HG02938 (cell line): ENCODE results near the gene TRABD.

ENCODE experiments used
- ATAC-seq: cut with Tn5 transposase; IDR thresholded peaks from one replicate; pipeline ENCODE4 v1.9.1; 2021; ENCODE audit warnings: mild to moderate bottlenecking, moderate library complexity; ENCODE audit not compliant: unreplicated experiment

The TRABD gene

DNA sequence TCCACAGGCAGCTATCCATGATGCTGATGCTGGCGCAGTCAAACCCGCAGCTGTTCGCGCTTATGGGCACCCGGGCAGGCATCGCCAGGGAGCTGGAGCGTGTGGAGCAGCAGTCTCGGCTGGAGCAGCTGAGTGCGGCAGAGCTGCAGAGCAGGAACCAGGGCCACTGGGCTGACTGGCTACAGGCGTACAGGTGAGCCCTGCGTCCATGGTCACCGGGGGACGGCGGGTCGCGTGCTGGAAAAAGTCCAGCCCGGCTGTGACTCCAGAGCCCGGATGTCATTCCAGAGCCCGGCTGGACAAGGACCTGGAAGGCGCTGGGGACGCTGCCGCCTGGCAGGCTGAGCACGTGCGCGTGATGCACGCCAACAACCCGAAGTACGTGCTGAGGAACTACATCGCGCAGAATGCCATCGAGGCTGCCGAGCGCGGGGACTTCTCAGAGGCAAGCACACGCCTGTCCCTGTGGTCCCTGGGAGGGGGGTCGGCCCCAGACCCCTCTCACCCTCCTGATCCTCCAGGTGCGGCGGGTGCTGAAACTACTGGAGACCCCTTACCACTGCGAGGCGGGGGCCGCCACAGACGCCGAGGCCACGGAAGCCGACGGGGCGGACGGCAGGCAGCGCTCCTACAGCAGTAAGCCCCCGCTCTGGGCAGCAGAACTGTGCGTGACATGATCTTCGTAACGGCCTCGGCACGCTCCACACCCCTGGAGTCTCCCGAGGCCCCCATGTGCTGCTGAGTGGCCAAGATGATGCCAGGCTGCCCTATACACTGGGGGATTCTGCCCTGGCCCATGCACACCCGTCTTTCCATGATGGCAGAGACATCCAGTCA is 31.2 kb downstream of the TRABD start:
- ATAC-seq: no peak

DNA sequence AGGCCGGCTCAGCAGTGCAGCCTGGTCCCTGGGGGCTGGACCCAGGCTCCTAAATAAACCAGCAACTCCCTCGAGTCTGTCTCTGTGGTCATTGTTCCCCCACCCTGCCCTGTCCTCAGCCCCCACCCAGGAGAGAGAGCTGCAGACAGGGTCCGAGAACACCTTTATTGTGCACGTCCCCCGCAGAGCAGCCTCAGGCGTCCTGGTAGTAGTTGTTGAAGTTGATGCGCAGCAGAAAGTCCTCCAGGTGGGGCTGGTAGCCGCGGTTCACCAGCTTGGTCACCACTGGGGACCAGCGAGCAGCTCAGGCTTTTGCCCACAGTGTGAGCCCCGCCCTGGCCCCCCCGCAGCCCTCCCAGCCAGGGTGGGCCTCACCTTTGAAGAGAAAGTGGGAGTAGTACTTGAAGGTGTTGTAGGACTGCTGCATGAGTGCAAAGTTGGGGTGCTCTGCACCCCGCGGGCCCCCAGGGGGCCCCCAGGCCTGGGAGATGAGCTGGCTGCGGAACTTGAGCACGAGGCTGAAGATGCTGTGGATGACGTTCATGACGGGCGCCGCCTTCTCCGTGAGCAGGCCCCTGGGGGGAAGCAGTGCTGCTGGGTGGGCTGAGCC is 31.9 kb downstream of the TRABD start:
- no peak for ATAC-seq

DNA sequence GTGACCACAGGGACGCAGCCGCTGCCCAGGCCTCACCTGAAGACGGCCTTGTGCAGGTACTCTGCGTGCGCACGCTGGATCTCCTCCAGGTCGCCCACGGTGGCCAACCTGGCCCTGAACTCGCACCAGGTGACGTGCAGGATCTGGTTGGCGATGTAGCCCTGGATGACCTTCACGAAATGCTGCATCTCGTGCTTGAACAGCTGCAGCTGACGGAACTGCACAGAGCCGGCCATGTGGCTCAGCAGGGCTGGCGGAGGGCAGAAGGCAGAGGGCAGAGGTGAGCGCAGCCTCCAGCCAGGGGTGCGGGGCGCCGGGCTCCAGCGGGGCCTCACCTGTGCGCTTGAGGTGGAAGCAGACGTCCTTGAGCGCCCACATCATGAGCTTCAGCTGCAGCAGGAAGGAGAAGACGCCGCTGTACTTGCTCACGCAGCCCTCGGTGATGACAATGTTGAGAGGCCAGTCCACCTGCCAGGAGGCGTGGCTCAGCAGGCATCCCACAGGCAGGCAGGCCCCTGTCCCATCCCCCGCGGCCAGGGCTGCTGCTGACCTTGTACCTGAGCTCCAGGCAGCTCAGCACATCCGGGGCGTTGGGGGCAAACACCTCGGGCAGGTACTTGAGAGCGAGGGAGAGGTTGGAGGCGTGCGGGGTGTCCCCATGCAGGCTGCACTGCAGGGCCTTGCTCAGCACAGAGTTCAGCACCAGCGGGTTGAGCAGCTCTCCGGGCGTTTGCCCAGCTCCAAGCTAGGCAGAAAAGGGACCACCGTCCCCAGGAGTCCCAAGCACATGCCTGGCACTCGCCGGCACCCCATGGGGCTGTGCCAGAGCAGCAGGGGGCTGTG is 32.7 kb downstream of the TRABD start:
- no peak for ATAC-seq

DNA sequence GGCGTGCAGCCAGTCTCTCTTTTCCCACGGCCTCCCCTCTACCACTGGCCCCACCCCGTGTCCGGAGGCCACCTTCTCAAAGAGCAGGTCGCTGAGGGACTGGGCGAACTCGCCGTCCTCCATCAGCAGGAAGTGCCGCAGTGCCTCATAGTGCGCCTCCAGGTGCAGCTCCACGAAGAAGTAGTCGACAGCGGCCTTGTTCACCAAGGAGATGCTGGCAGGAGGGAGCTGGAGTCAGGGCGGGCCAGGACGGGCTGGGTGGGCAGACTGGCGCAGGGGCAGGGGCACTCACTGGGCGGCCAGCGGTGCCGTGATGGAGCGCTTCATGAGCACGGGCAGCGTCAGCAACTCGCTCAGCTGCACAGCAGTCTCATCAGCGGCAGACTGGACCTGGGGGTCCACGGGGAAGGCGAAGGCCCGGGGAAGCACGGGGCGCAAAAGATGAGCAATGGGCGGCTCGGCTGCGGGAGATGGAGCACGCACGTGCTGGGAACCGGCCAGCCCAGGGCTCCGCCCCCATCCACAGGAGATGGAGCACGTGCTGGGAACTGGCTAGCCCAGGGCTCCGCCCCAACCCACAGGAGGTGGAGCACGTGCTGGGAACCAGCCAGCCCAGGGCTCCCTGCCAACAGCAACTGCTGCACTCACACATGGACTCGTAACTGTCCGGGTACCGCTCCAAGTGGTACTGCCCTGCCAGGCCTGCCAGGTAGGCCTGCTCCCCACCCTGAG is 33.4 kb downstream of the TRABD start:
- no peak for ATAC-seq

DNA sequence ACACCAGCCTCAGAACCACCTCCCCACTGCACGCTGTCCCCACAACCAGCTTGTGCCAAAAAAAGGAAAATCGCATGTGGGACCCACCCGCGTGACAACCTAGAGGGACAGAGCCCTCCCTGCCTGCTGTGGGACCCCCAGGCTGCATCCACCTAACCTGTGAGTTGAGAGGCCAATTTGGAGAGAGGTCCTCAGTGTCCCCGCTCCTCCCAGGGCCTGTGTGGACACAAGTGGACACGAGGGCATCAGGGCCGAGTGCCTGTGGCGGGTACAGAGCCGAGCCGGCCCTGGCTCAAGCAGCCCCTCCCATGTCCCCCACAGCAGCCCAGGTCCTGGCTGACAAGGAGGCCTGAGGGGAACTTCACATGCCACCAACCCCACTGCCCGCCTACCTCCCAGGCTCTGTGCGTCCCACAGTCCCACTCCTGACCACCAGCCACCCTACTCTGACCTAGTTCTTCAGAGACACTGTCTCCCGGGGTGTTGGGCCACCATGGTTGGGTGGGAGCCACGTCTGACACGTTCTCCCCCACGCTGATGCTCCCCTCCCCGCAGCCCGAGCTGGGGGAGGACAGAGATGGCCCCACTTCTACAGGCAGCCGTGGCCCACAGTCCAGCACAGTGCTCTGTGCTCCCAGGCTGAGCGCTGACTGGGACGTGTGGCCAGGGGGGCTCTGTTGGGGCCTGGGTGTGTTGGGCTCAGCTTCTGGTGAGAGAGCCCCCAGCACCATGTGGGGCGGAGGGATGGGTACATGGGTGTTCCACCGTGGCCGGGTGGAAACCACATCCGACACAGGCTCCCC is 34.3 kb downstream of the TRABD start:
- no peak for ATAC-seq

DNA sequence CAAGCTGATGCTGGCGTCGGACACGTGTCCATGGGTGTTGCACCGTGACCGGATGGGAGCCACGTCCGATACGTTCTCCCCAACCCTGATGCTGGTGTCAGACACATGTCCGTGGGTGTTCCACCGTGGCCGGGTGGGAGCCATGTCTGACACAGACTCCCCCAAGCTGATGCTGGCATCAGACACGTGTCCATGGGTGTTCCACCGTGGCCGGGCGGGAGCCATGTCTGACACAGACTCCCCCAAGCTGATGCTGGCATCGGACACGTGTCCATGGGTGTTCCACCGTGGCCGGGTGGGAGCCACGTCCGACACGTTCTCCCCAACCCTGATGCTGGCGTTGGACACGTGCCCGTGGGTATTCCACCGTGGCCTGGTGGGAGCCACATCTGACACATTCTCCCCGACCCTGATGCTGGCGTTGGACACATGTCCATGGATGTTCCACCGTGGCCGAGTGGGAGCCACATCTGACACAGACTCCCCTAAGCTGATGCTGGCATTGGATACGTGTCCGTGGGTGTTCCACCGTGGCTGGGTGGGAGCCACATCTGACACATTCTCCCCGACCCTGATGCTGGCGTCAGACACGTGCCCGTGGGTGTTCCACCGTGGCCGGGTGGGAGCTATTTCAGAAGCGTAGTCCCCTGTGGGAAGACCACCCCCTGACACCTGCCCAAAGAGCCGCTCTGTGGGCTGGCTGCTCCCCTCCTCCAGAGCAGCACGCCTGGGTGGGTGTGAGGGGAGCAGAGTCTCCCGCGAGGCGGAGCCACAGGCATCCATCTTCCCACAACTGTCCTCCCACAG is 35.1 kb downstream of the TRABD start:
- no peak for ATAC-seq

DNA sequence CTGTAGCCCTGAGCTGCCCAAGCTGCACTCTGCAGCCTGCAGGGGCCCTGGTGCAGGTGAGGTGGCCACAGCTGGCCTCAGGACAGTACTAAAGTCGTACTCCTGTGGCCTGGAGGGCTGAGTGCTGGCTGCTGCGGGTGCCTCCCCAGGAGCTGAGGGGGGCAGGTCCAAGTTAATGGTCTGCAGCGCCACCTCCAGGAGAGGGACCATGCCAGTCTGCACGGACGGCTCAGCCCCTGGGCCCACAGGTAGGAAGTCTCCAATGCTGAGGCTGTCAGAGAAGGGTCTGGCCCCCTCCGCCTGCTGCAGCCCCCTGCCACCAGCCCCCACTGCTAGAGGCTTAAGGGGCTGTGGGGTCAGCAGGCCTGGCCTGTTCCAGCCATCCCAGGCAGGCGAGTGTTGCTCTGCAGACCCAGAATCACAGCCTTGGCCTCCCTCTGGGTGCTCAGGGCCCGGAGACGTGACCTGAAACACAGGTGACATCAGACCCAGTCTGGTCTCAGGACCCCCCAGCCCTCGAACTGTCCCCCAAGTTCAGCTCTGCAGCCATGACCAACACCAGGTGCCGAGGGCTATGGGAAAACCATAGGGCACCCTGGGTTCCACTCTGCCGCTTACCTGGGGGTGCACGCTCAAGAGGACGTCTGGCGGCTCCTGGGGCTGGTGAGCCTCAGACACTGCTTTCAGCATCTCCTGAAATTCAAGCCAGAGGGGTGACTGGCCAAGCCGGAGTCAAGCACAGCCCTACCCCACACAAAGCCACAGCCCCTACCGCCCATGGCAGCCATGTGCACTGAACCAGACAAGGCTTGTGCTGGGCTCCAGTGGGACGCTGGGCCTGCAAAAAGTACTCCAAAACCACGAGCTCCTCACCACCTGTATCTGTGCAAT is 35.9 kb downstream of the TRABD start:
- ATAC-seq: no peak

DNA sequence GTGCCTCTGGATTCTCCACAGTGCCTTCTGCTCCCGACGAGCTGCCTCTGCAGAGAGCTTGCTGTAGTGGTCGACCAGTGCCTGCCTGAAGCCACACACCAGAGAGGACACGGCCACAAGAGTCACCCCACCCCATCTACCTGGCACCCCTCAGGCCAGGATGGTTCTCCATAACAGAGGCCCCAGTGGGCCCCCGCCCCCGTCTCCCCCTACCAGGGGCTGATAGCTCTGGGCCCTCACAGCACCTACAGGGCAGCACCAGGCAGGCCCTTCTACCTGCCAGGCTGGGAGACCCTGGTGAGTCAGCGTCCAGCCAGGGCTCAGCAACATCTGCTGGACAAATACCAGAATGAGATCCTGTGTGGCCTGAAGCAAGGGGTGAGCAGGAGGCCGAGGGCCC is 36.8 kb downstream of the TRABD start:
- ATAC-seq: no peak

DNA sequence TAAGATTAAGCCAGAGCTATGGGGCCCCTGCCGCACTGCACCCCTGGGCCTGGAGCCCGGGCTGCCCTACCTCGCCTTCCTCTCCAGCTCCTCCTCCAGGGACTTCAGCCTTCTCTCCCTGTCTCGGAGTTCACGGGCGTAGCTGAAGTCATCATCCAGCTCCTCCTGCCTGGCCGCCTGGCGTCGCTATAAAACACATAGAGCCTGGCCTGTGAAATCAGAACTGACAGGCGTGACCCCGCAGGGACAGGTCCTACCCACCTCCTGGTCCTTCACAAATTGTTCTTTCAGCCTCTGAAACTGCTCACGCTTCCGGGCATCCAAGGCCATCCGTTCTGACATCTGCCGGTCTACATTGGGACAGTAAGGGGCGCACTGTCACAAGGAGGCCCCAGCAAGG is 38.4 kb downstream of the TRABD start:
- no peak for ATAC-seq

DNA sequence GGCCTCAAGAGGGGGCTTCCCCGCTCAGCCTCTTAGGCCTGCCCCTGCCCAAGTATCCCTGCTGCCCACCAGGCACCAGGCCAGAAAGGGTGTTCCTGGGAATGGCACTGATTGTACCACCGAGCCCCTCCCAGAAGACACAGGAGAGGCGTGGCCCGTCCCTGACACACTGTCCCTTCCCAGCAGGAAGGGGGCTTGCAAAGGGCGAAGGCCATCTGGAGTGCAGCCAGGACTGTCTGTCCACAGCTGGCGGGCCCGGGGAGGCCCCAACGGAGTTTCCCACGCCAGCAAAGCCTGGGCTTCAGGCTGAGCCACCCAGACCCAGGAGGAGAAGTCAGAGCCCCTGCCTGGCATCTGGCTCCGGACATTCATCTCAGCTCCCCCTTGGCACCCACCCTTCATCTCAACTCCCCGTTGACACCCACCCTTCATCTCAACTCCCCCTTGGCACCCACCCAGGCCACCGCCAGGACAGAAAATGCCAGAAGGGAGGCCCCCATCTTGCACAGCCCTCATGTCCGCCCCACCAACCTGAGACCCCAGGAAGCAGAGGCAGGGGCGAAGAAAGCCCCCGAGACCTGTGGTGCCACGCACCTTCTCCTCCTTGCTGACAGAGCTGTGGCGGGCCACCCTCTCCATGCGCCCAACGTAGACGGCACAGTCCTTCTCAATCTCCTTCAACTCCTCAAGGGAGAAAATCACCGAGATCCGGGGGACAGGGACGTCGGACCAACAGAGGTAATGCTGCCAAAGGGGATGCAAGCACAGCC is 39.7 kb downstream of the TRABD start:
- ATAC-seq: no peak

DNA sequence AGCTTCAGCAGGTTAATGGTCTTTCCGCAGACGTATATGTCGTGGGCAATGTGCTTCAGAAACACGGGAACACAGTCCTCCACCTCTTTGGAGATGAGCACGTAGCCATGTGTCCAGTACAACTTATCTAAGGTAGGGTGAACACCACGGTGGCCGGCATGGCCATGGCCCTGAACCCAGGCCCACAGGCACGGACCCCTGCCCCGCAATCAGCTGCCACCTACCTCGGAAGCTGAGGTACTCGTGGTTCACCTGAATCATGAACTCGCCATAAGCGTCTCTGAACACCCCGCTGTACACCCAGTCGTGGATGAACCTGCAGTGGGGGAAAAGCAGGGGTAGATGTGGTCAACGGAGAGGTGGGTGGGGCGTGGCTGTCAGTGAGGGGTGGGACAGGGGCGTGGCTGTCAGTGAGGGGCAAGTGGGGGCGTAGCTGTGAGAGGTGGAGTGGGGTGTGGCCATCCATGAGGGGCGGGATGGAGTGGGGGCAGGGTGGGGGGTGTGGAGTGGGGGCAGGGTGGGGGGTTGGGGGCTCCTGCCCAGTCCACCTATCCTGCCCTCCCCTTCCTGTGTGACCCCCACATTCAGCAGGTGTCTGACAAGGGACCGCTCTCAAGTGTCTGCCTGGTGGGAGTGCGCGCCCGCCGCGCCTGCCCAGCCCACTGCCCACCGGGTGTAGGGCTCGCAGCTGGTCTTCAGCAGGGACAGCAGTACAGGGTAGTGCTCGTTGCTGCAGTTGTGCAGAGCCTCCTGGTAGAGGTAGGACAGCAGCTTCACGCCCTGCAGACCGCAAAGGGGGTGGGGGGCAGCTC is 40.6 kb downstream of the TRABD start:
- no peak for ATAC-seq

DNA sequence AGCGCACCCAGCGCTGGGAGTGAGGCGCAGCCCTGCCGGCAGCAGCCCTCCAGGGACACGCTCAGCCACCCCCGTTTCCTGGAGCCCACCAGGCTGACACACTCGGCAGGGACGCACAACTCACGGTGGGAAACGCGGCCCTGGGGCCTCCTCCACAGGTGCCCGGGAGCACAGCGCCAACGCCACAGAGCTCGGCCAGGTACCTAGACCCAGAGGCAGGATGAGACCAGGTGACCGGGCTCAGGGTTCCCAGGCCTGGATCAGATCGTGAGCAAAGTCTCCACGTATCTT is 41.1 kb downstream of the TRABD start:
- ATAC-seq: no peak

DNA sequence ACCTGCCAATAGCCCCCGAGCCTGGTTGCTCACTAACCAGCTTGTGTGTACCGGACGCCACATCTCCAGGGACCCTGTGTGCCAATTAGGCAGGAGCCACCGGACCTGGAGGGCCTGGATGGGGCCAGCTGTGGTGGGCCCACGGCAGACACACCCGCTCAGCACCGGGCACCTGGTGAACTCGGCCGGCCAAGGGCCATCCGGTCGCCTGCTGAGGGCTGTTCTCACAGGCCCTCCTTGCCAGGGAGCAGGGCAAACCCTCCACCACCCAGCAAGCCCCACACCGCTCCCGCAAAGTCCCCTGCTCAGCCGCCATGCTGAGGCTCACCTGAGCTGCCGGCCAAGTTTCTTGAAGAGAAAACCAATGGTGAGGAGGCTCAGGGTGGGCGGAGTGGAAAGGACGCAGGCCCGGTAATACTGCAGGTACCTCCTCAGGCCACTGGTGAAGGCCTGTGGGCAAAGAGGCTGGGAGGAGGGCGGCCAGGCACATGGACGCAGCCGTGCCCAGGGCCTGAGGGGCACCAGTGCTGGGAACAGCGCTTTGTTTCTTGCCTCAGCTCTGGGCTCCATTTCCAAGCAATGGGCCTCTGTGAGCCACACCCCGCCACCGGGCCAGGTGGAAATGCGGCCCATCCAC is 42.0 kb downstream of the TRABD start:
- no peak for ATAC-seq

DNA sequence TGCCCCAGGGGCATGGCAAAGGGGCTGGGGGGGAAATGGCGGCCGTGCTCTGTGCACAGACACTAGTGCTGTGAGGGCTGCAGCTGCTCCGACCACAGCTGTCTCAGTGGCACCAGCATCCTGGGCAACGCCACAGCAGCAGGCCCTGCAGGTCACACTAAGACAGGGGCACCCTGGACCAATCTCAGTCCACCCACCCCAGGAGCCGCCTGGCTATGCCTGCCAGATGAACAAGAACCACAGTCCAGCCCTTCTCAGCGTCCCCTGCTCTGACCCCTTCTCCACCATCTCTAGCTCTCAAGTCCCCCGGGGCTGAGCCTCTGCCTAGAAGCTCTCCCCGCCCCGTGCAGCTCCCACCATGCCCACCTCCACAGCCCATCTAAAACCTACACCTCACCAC is 42.7 kb downstream of the TRABD start:
- no peak for ATAC-seq

DNA sequence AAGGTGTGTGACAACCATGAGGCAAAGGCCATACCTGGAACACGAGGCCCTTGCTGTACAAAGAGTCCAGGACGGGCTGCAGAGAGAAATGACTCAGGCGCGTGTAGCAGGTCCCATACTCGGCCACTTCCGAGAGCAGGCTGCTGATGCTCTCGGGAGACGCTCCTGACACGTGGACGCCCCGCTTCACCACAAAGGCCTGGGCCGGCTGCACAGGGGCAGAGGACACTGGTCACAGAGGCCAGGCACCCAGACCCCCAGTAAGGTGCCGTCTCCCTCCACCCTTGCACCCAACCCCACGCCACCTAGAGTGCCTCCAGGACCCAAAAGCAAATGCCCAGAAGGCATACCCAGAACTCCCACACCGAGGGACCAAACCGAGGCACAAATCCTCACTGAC is 43.7 kb downstream of the TRABD start:
- ATAC-seq: no peak

DNA sequence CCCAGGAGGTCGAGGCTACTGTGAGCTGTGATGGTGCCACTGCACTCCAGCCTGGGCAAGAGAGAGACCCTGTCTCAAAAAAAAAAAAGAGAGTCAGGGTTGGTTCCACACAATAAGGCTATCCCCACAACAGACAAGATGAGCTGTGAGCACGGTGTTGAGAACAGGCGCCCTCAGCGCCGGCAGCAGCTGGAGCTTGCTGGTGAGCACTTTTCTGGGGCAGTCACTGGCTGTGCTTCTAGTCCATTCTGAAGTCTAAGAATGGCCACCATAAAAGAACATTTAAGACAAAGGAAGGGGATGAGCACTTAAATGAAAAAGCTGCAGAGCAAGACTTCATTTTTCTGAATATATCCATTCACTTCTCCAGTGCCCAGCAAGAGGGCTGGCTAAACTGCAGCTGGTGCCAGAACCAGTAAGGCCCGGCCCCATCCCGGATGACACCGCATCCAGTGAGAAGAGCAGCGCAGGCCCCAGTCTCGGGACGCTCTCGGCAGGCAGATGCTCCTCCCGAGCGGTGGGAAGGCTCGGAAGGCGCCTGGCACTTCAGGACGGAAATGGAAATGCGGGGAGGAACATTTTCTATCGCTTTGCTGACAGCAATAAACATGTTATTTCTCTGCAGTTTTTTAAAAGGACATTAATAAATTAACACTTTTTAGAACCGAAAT is 46.9 kb downstream of the TRABD start:
- no peak for ATAC-seq
